Stimulated activated memory B cell treated with anti-CD40 and anti-IgM and Interleukin-4, amounts not matched to agents 10 μg/mL and 1 μg/mL and 100 μg/mL, for 72 hours (primary cell): ENCODE results near the gene PCSK7.
"Not testable (repeated sequence)": the region's sequence is repeated elsewhere in the genome, so short reads cannot be mapped to it uniquely, and the experiment has no call there.

Experiments used
- ATAC-seq: fragments of 150-1000 bp; cut with Tn5 transposase; 2 replicates; pipeline ENCODE4 v1.10.0; 2021
- H3K27ac Mint-ChIP-seq: one replicate; pipeline ENCODE4 v1.8.0; 2022; ENCODE audit warnings: mild to moderate bottlenecking, mixed read lengths
- H3K27me3 Mint-ChIP-seq: one replicate; pipeline ENCODE4 v1.8.0; 2022; ENCODE audit warnings: mixed read lengths
- H3K36me3 Mint-ChIP-seq: one replicate; pipeline ENCODE4 v1.8.0; 2022; ENCODE audit warnings: mixed read lengths
- H3K4me1 Mint-ChIP-seq: one replicate; pipeline ENCODE4 v1.8.0; 2022; ENCODE audit warnings: mixed read lengths
- H3K4me3 Mint-ChIP-seq: one replicate; pipeline ENCODE4 v1.8.0; 2022; ENCODE audit warnings: mild to moderate bottlenecking, moderate library complexity, mixed read lengths
- H3K9me3 Mint-ChIP-seq: one replicate; pipeline ENCODE4 v1.8.0; 2022; ENCODE audit warnings: mixed read lengths

The PCSK7 gene

DNA sequence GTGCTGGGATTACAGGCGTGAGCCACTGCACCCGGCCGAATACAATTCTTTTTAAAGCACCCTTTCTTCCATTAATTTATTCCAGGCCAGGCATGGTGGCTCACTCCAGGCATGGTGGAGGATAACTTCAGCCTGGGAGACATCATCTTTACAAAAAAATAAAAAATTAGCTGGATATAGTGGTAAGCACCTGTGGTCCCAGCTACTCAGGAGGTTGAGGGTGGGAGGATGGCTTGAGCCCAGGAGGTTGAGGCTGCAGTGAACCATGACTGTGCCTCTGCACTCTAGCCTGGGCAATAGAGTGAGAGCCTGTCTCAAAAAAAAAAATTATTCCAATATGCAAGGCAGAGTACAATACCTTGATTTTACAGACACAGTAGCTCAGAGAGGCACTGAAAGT is 21.3 kb downstream of the PCSK7 start:
- peaks cover 56% of the 10 kb centered on the region for H3K36me3 Mint-ChIP-seq
- no peak for ATAC-seq
- H3K4me3 Mint-ChIP-seq, result no peak overlapping the region
- no peaks in the 10 kb centered on the region for H3K9me3 Mint-ChIP-seq
- H3K27me3 Mint-ChIP-seq, result no peaks in the 10 kb centered on the region
- no peaks in the 10 kb centered on the region for H3K4me1 Mint-ChIP-seq
- peak overlapping the region; percentile 62 for H3K27ac Mint-ChIP-seq

DNA sequence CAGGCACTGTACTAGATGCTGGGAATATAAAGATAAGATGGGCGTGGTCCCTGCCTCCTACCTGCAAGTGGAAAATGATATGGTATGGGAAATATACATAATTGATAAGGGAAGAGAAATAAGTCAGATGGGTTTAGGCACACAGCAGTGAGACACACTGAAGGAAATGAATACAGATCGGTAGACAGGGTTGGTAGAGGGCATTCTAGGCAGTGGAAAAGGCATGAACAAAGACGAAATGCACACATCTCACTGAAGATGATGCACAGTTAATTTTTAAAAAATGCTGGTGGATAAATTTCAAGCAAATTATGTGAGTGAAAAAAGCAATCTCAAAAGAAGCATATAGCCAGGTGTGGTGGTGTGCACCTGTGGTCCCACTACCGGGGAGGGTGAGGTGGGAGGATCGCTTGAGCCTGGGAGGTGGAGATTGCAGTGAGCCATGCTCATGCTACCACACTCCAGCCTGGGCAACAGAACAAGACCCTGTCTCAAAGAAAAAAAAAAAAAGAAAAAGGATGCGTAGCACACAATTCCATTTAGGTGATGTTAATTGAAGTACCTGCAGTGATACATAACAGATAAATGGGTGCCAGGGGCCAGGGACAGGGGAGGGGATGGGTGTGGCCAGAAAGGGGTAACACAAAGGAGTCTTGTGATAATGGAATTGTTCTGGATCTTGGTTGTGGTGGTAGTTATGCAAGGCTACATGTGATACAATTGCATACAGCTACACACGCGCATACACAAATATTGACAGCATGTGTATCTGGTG is 22.3 kb downstream of the PCSK7 start:
- H3K9me3 Mint-ChIP-seq, H3K4me3 Mint-ChIP-seq, H3K4me1 Mint-ChIP-seq, ATAC-seq, H3K27me3 Mint-ChIP-seq: not testable (repeated sequence)
- peaks cover 63% of the 10 kb centered on the region for H3K36me3 Mint-ChIP-seq
- H3K27ac Mint-ChIP-seq, result peak overlapping the region; percentile 62

DNA sequence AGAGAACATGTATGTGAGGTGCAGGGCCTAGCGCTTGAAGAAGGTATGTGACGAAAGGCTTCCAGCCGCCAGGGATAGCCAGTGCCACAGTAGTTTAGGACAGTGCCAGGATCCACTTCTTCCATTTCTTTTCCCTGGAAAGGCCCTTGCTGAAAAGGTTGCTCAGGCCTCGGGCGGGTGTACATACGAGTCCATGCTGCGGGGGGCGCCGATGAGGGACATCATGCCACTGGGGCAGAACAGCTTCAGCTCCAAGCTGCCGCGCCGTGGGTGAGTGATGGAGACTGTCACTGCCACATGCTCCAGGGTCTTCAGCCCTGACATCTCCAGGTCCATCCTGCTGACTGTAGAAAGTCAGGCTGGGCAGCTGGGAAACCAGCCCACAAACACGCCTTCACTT is 23.2 kb downstream of the PCSK7 start:
- H3K4me3 Mint-ChIP-seq, H3K9me3 Mint-ChIP-seq, H3K27ac Mint-ChIP-seq, H3K27me3 Mint-ChIP-seq, H3K4me1 Mint-ChIP-seq, ATAC-seq: not testable (repeated sequence)
- peaks cover 62% of the 10 kb centered on the region for H3K36me3 Mint-ChIP-seq

DNA sequence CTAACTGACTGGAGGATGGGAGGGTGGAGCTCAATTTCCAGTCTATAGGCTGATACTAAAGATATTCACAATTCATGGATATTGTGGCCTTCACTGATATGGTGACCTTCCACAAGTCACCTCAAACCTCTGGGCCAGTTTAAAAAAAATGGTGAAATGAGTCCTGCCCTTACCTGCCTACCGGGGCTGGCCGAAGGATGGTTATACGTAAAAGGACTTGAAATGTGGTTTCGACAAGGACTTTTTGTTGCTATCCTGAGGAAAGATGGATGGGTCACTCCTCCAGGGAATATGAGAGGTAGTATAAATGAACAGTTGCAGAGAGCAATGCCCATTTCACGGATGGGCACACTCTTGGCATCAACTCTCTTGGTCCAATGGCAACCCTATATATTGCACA is 24.4 kb downstream of the PCSK7 start:
- not testable (repeated sequence) for H3K9me3 Mint-ChIP-seq, ATAC-seq, H3K27me3 Mint-ChIP-seq, H3K27ac Mint-ChIP-seq, H3K4me1 Mint-ChIP-seq, H3K4me3 Mint-ChIP-seq
- peaks cover 64% of the 10 kb centered on the region for H3K36me3 Mint-ChIP-seq

DNA sequence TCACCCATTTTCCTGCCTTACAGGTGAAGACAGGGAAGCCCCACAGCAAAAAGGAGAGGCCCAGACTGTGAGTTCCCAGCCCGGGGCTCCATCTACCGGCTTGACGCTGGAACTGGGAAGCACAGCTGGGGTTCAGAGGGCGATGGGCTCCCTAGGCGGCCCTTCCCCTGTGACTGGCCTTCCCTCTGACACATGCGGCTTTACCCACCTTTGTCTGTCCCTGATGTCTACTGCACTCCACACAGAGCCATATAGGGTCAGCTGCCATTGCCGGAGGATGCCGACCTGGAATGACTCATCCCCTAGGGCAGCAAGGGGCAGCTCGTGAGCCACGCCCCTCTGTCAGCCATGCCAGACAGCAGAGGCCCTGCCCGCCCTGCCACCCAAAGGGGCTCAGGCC is 25.0 kb downstream of the PCSK7 start:
- peaks cover 59% of the 10 kb centered on the region for H3K36me3 Mint-ChIP-seq
- not testable (repeated sequence) for ATAC-seq

DNA sequence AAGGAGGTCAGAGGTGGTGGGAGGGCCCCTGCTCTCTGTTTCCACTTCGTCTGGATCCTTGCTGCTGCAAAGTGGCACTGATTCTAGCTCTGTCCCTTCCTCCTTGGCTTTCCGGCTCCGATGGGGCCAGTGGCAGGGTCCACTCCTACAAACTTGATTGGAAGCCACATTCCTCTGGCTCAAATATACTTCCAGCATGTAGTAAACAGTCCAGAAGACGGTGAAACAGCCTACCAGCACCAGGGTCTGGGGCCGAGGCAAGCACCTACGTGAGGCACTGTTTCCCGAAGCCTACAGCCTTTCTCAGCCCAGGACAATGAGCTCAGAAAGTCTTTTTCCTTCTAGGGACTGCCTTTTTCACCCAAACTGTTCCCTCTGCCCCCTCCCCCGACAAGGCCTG is 25.8 kb downstream of the PCSK7 start:
- not testable (repeated sequence) for H3K4me1 Mint-ChIP-seq, H3K27me3 Mint-ChIP-seq, H3K4me3 Mint-ChIP-seq, ATAC-seq, H3K9me3 Mint-ChIP-seq, H3K27ac Mint-ChIP-seq
- peaks cover 51% of the 10 kb centered on the region for H3K36me3 Mint-ChIP-seq

More for the DNA sequence above, 25.0 kb downstream of the PCSK7 start:
- H3K27me3 Mint-ChIP-seq, H3K4me3 Mint-ChIP-seq, H3K4me1 Mint-ChIP-seq, H3K9me3 Mint-ChIP-seq, H3K27ac Mint-ChIP-seq: not testable (repeated sequence)

- Mint-ChIP-seq H3K36me3 (peaks cover 46% of the 10 kb centered on the region), H3K27me3 (no peaks in the 10 kb centered on the region), H3K9me3 (no peaks in the 10 kb centered on the region), H3K4me3 (no peak overlapping the region), H3K27ac (no peak overlapping the region), H3K4me1 (peaks cover 16% of the 10 kb centered on the region)
- ATAC-seq, result no peak
Measured at GRCh38 chr11:117205211-117205818, 26.6 kb downstream of the PCSK7 start.

DNA sequence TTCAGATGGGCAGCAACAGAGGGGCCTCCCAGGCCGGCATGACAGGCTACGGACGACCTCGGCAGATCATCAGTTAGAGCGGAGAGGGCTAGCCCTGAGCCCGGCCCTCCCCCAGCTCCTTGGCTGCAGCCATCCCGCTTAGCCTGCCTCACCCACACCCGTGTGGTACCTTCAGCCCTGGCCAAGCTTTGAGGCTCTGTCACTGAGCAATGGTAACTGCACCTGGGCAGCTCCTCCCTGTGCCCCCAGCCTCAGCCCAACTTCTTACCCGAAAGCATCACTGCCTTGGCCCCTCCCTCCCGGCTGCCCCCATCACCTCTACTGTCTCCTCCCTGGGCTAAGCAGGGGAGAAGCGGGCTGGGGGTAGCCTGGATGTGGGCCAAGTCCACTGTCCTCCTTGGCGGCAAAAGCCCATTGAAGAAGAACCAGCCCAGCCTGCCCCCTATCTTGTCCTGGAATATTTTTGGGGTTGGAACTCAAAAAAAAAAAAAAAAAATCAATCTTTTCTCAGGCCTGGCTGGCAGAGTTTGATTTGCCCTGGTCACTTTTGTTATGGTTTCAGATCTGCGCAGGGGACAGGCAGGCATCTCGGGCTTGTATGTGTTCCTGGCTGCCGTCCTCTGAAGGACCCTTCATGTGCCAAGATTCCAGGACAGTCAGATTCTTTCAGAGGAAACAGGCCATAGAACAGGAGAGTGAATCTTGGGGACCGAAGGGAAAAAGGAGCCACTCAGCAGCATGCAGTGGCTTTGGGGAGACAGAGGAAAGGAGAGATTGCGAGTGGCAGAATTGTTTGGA is 27.4 kb downstream of the PCSK7 start:
- no peaks in the 10 kb centered on the region for H3K27me3 Mint-ChIP-seq
- H3K4me3 Mint-ChIP-seq, result no peak overlapping the region
- no peaks in the 10 kb centered on the region for H3K9me3 Mint-ChIP-seq
- no peak overlapping the region for H3K27ac Mint-ChIP-seq
- ATAC-seq, result no peak
- peaks cover 16% of the 10 kb centered on the region for H3K4me1 Mint-ChIP-seq
- peaks cover 38% of the 10 kb centered on the region for H3K36me3 Mint-ChIP-seq

- H3K4me1 Mint-ChIP-seq, result peaks cover 24% of the 10 kb centered on the region
- peaks cover 33% of the 10 kb centered on the region for H3K36me3 Mint-ChIP-seq
- H3K27me3 Mint-ChIP-seq, result no peaks in the 10 kb centered on the region
- peak overlapping the region; percentile 47 for H3K27ac Mint-ChIP-seq
- H3K9me3 Mint-ChIP-seq, result no peaks in the 10 kb centered on the region
- no peak overlapping the region for H3K4me3 Mint-ChIP-seq
- ATAC-seq, result peak; percentile 26
Measured at GRCh38 chr11:117203069-117203407, 28.8 kb downstream of the PCSK7 start.

DNA sequence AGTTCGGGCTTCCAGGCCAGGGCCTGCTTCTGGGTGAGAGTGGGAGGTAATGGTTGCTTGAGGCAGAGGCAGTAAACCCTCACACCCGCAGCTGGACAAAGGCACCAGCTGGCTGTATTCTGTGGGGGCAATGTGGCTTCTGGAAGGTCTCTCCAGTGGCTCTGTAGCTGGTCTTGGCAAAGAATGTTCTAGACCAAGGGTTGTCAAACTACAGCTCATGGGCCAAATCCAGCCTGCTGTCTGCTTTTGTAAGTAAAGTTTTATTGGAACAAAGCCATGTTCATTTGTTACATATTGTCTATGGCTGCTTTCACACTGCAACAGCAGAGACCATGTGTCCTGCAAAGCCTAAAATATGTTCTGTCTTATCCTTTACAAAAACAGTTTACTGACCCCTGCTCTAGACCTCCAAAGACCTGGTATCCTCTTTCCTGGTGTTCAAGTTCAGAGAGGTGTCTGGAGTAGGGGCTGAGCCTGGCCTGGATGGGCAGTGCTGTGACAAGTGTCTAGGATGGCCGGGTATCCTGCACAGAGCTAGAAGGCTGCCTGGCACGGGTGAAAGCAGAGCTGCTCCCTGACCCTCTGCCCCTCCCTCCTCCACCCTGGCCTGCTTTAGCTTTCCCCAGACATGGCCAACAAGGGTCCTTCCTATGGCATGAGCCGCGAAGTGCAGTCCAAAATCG is 29.3 kb downstream of the PCSK7 start:
- Mint-ChIP-seq H3K4me3 (no peak overlapping the region), H3K9me3 (no peaks in the 10 kb centered on the region), H3K4me1 (peaks cover 28% of the 10 kb centered on the region), H3K27ac (peak overlapping the region; percentile 47), H3K36me3 (peaks cover 36% of the 10 kb centered on the region), H3K27me3 (no peaks in the 10 kb centered on the region)
- no peak for ATAC-seq

- Mint-ChIP-seq H3K4me1 (peaks cover 30% of the 10 kb centered on the region), H3K4me3 (no peak overlapping the region), H3K9me3 (no peaks in the 10 kb centered on the region), H3K27me3 (no peaks in the 10 kb centered on the region), H3K36me3 (peaks cover 41% of the 10 kb centered on the region), H3K27ac (peak overlapping the region; percentile 47)
- ATAC-seq, result no peak
Measured at GRCh38 chr11:117201658-117202305, 30.1 kb downstream of the PCSK7 start.

GRCh38 chr11:117200813-117201657 is 30.8 kb downstream of the PCSK7 start:
- Mint-ChIP-seq H3K9me3 (no peaks in the 10 kb centered on the region), H3K36me3 (peaks cover 45% of the 10 kb centered on the region), H3K27ac (peak overlapping the region; percentile 69), H3K4me3 (no peak overlapping the region), H3K27me3 (no peaks in the 10 kb centered on the region), H3K4me1 (peaks cover 30% of the 10 kb centered on the region)
- no peak for ATAC-seq

- Mint-ChIP-seq H3K27me3 (no peaks in the 10 kb centered on the region), H3K4me3 (no peak overlapping the region), H3K27ac (peak overlapping the region; percentile 69), H3K9me3 (no peaks in the 10 kb centered on the region), H3K4me1 (peaks cover 35% of the 10 kb centered on the region), H3K36me3 (peaks cover 47% of the 10 kb centered on the region)
- ATAC-seq, result no peak
Measured at GRCh38 chr11:117199916-117200812, 31.7 kb downstream of the PCSK7 start.
